ENCODE measurements around the gene EPHA8.

DNA sequence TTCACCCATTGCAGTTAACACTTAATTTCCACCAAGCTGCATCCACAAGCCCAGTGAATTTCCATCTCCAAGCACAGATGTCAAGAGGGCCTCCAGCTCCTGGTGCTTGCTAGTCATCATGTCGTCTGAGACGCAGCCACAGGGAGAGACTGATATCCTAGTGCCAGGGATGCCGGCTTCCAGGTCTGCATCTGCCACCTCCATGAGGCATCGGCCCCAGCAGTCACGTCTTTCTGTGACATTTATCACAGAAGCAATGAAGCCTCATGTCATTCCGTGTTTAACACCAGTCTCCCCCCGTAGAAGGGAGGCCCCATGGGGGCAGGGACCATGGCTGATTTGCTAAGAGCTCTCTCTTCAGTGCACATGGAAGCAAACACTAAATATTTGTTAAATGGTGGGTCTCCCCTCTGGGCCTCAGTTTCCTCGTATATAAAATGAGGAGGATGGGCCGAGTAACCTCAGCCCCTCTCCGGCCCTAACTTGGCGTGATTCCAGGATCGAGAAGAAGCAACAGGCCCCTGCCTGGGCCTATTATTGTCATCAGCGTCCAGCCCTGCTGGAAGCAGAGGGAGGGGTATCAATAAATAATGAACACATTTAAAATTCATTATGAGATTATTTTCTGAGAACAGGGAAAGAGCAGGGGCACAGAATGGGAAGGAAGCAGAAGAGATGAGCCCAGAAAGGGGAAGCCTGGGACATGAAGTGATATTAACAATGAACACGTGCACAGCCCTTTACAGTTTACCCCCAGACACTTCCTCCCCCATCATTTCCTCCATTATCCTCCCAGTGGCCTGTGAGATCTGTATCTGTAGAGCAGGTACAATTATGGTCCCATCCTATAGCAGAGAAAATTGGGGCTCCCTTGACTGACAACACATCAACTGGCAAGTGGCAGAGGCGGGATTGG lies 88.9 kb downstream of the EPHA8 start:
- TF ChIP-seq, protein P1, sequence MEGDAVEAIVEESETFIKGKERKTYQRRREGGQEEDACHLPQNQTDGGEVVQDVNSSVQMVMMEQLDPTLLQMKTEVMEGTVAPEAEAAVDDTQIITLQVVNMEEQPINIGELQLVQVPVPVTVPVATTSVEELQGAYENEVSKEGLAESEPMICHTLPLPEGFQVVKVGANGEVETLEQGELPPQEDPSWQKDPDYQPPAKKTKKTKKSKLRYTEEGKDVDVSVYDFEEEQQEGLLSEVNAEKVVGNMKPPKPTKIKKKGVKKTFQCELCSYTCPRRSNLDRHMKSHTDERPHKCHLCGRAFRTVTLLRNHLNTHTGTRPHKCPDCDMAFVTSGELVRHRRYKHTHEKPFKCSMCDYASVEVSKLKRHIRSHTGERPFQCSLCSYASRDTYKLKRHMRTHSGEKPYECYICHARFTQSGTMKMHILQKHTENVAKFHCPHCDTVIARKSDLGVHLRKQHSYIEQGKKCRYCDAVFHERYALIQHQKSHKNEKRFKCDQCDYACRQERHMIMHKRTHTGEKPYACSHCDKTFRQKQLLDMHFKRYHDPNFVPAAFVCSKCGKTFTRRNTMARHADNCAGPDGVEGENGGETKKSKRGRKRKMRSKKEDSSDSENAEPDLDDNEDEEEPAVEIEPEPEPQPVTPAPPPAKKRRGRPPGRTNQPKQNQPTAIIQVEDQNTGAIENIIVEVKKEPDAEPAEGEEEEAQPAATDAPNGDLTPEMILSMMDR (IDR thresholded peaks at IDR 0.05), result no peak
- no peak for TF ChIP-seq POLR2A (IDR thresholded peaks at IDR 0.05)
- TF ChIP-seq EP300 (IDR thresholded peaks at IDR 0.05), result no peak
